ENCODE data around the gene TMTC1. TPM values are rescaled to one million over a fixed set of nuclear protein-coding genes. Genes with fewer than 3 reads are reported as not detected.

Gene TMTC1
- total RNA-seq, 1 donor from 2014 or later: 33.2 TPM

DNA sequence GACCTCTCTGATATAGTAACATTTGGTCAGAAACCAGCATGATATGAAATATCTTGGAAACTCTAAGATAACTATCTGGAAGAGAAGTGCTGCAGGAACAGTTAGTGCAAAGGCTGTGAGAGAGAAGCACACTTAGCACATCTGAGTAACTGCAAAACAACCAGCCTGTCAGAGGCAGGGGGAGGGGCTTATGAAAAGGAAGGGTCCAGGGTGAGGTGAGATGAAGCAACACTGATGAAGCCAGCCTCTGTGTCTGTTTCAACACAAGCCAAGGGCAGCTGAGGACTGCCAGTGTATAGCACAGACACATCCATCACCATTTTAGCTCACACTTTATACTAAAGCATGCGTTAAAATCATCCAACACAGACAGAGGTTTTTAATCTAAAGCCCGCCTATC lies 248.8 kb downstream of the TMTC1 start:
- no peak for DNase-seq (ENCODE audit: low spot score)
- intact Hi-C loops (cut with DNase I): no loop called here

- no peak for DNase-seq (ENCODE audit: low spot score)
- intact Hi-C loops (cut with DNase I): no loop called here
These were observed 249.8 kb downstream of the TMTC1 start for GRCh38 chr12:29533815-29534489.

DNA sequence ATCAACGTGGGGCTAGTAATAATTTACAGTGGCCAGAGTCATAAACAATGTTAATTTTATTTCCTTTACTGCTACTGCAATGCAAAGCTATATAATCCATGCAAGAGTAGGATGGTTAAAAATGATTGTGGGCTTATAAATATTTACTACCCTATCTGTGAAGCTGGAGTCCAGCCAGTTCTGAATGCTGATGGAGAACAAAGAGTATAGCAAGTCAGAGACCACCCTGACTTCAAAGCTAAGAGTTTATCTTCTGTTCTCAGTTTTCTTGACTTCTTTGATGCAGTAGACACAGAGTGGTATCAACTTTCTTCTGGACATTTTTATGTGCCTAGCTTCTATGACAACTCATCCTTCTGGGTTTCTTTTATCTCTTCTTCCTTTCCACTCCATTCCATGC lies 252.3 kb downstream of the TMTC1 start:
- intact Hi-C loops (cut with DNase I): no loop called here

GRCh38 chr12:29530436-29530835 lies 253.3 kb downstream of the TMTC1 start:
- no peak for DNase-seq (ENCODE audit: low spot score)
- intact Hi-C loops (cut with DNase I): no loop called here

More for the DNA sequence above, 252.3 kb downstream of the TMTC1 start:
- no peak for DNase-seq (ENCODE audit: low spot score)

- intact Hi-C loops (cut with DNase I): loop anchor here (10.0 kb wide), 1 partner anchor 757 kb away; no protein-coding TSS in a partner anchor
These were observed 255.6 kb downstream of the TMTC1 start for GRCh38 chr12:29528161-29528560.

GRCh38 chr12:29521951-29522350 lies 261.8 kb downstream of the TMTC1 start:
- DNase-seq (ENCODE audit: low spot score): no peak
- intact Hi-C loops (cut with DNase I): loop anchor here (10.0 kb wide), 1 partner anchor 763 kb away; no protein-coding TSS in a partner anchor

More at GRCh38 chr12:29528161-29528560, 255.6 kb downstream of the TMTC1 start:
- DNase-seq (ENCODE audit: low spot score): no peak

GRCh38 chr12:29519585-29520182 lies 264.1 kb downstream of the TMTC1 start:
- DNase-seq (ENCODE audit: low spot score): no peak
- intact Hi-C loops (cut with DNase I): loop anchor here (10.0 kb wide), 1 partner anchor 765 kb away; no protein-coding TSS in a partner anchor

DNA sequence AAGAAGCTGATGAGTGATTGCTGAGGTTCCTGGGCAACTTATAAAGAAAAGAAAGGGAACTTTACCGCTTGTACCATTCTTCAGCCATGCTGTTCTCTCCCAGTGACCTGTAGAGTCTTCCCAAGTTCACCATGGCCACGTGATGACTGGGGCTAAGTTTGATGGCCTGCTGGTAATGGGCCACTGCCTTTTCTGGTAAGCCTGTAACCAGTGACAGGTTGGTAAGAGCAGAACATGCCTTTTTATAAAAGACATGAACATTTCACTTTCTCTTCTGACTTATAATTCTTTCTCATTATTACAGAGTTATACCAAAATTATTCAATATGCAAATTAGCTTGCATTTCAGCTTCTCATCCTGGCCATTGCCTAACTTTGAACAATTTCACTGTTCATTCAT lies 265.3 kb downstream of the TMTC1 start:
- intact Hi-C loops (cut with DNase I): no loop called here

GRCh38 chr12:29517264-29517663 lies 266.5 kb downstream of the TMTC1 start:
- DNase-seq (ENCODE audit: low spot score): no peak
- intact Hi-C loops (cut with DNase I): no loop called here

More for the DNA sequence above, 265.3 kb downstream of the TMTC1 start:
- DNase-seq (ENCODE audit: low spot score): no peak

- intact Hi-C loops (cut with DNase I): no loop called here
These were observed 267.3 kb downstream of the TMTC1 start for GRCh38 chr12:29516431-29516875.

GRCh38 chr12:29510591-29511185 lies 273.1 kb downstream of the TMTC1 start:
- intact Hi-C loops (cut with DNase I): no loop called here

More at GRCh38 chr12:29516431-29516875, 267.3 kb downstream of the TMTC1 start:
- DNase-seq (ENCODE audit: low spot score): no peak

GRCh38 chr12:29509503-29509902 lies 274.2 kb downstream of the TMTC1 start:
- intact Hi-C loops (cut with DNase I): no loop called here
- DNase-seq (ENCODE audit: low spot score): no peak

More at GRCh38 chr12:29510591-29511185, 273.1 kb downstream of the TMTC1 start:
- DNase-seq (ENCODE audit: low spot score): no peak

DNA sequence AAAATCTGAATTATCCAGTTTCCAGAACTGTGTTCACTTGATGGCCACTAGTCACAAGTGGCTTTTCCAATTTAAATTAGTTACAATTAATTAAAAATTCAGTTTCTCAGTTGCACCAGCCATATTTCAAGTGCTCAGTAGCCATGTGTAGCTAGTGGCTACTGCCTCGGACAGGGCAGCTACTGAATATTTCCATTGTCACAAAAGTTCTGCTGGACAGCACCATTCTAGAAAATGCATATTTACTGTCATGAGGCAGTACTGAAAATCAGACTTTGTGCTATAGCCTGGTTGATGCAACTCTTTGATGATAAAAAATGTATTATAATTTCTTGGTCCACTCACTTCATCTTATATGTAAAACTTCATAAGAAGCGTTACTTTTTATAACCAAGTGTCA lies 274.8 kb downstream of the TMTC1 start:
- intact Hi-C loops (cut with DNase I): no loop called here
- no peak for DNase-seq (ENCODE audit: low spot score)

- no peak for DNase-seq (ENCODE audit: low spot score)
- intact Hi-C loops (cut with DNase I): no loop called here
These were observed 278.6 kb downstream of the TMTC1 start for GRCh38 chr12:29505122-29505521.

- DNase-seq (ENCODE audit: low spot score): no peak
- intact Hi-C loops (cut with DNase I): no loop called here
These were observed 280.5 kb downstream of the TMTC1 start for GRCh38 chr12:29503283-29503682.

GRCh38 chr12:29499235-29499634 lies 284.5 kb downstream of the TMTC1 start:
- no peak for DNase-seq (ENCODE audit: low spot score)
- intact Hi-C loops (cut with DNase I): no loop called here

- intact Hi-C loops (cut with DNase I): no loop called here
- no peak for DNase-seq (ENCODE audit: low spot score)
These were observed 286.2 kb downstream of the TMTC1 start, which contains the start of gene OVCH1 for GRCh38 chr12:29497588-29497987. OVCH1 (minus strand) TSS chr12:29497686; CDS start chr12:29497686, 0 bp downstream.

DNA sequence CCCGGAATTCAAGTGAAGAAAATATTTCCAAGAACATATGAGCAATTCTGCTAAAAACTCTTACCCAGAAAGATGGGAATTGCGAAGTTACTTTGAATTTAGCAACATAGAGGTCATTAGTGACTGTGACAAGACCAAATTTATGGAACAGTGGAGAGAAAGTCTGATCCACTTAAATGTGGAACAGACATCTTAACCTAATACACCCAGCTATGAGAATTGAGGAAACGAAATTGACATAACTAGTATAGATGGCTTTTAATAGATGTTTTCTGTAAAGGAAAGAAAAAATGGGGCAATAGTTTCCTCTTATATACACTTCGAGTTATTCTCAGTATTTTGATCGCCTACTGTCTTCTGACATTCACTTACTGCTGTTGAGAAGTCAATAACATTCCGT lies 290.9 kb downstream of the TMTC1 start:
- intact Hi-C loops (cut with DNase I): no loop called here
- no peak for DNase-seq (ENCODE audit: low spot score)

- intact Hi-C loops (cut with DNase I): no loop called here
- no peak for DNase-seq (ENCODE audit: low spot score)
These were observed 296.8 kb downstream of the TMTC1 start for GRCh38 chr12:29486972-29487371.

DNA sequence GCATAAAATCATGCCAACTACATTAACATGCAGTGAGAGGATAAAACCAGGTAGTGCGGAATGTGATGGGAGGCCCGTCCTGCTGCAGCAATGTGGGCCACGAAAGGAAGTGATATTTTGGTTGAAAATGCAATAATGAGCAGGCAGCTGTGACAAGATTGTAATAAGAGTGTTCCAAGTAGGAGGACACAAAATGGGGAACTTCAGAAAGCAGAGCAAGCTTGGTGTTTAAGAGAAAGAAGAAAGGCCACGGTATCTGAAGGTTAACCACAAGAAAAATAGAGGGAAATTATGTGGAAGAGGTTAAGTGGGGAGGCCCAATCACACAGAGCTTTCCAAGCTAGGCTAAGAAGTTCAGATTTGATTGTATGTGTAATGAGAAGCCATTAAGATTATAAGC lies 320.5 kb downstream of the TMTC1 start:
- intact Hi-C loops (cut with DNase I): no loop called here
- no peak for DNase-seq (ENCODE audit: low spot score)

- intact Hi-C loops (cut with DNase I): no loop called here
- DNase-seq (ENCODE audit: low spot score): no peak
These were observed 323.7 kb downstream of the TMTC1 start for GRCh38 chr12:29460082-29460481.

All from cardiac septum (tissue), 1 donor.